HL-60 (cell line): Measurements from ENCODE around the gene STOX2.

Source experiments
- DNase-seq, 2 experiments: peaks; one replicate each; pipeline ENCODE4 v3.0.0-alpha.2; 2010 to 2020; ENCODE audit warnings: low read depth in 1 of 2, low spot score in 1 of 2
- H3K27ac ChIP-seq: fragments of 250-450 bp; sonication (Bioruptor Pico); replicated peaks from 2 replicates; pipeline ENCODE4 v1.5.1; 2020; ENCODE audit warnings: mild to moderate bottlenecking, moderate library complexity
- H3K27me3 ChIP-seq: fragments of 250-450 bp; sonication (Bioruptor Pico); 2 replicates; pipeline ENCODE4 v1.5.1; 2021; ENCODE audit warnings: mild to moderate bottlenecking, moderate library complexity; ENCODE audit not compliant: insufficient read depth, poor library complexity, severe bottlenecking
- H3K4me3 ChIP-seq: replicated peaks from 2 replicates; pipeline ENCODE4 v1.5.1; 2011; ENCODE audit warnings: mild to moderate bottlenecking, control low read depth, low read length; ENCODE audit not compliant: insufficient read depth
- GABPA ChIP-seq: IDR thresholded peaks from 2 replicates; pipeline ENCODE4 v1.6.1; 2012; ENCODE audit warnings: low read depth
- POLR2AphosphoS5 ChIP-seq: IDR thresholded peaks from 2 replicates; pipeline ENCODE4 v1.6.1; 2012; ENCODE audit warnings: low read depth
- SPI1 ChIP-seq: IDR thresholded peaks from 2 replicates; pipeline ENCODE4 v1.6.1; 2012; ENCODE audit warnings: low read depth, mild to moderate bottlenecking, borderline replicate concordance
- TF ChIP-seq, protein P1 (sequence below): IDR thresholded peaks from one replicate; pipeline ENCODE4 v1.5.1; 2011; ENCODE audit warnings: low read length, control low read depth, inconsistent platforms; ENCODE audit not compliant: insufficient read depth
- TF ChIP-seq, protein P2 (sequence below): IDR thresholded peaks from 2 replicates; pipeline ENCODE4 v1.6.1; 2012; ENCODE audit warnings: low read depth; ENCODE audit not compliant: insufficient replicate concordance

Gene STOX2

DNA sequence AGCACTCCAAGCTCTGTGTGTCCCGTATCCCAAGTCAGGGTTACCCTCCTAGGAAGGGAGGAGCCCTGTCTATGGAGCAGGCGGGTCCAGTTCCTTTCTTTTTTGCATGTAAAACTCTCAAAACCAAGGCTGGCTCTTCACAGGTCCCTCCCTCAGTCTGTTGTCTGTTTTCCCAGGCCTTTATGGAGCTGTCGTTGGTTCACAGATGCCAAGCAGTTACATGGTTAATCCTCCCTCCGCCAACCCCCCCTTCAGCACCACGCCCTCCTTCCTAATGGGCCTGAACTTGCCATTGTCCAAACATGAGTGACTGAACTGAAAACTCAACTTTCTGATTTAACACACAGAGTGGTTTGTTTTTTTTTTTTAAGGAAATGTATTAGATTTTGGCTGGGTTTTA, 148.3 kb downstream of the STOX2 start:
- Histone ChIP-seq H3K27ac (no peak overlapping the region), H3K4me3 (no peak overlapping the region), H3K27me3 (no peaks in the 10 kb centered on the region)
- no peak for DNase-seq
- TF ChIP-seq, protein P1, sequence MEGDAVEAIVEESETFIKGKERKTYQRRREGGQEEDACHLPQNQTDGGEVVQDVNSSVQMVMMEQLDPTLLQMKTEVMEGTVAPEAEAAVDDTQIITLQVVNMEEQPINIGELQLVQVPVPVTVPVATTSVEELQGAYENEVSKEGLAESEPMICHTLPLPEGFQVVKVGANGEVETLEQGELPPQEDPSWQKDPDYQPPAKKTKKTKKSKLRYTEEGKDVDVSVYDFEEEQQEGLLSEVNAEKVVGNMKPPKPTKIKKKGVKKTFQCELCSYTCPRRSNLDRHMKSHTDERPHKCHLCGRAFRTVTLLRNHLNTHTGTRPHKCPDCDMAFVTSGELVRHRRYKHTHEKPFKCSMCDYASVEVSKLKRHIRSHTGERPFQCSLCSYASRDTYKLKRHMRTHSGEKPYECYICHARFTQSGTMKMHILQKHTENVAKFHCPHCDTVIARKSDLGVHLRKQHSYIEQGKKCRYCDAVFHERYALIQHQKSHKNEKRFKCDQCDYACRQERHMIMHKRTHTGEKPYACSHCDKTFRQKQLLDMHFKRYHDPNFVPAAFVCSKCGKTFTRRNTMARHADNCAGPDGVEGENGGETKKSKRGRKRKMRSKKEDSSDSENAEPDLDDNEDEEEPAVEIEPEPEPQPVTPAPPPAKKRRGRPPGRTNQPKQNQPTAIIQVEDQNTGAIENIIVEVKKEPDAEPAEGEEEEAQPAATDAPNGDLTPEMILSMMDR: no peak
- TF ChIP-seq SPI1: no peak
- TF ChIP-seq, protein P2, sequence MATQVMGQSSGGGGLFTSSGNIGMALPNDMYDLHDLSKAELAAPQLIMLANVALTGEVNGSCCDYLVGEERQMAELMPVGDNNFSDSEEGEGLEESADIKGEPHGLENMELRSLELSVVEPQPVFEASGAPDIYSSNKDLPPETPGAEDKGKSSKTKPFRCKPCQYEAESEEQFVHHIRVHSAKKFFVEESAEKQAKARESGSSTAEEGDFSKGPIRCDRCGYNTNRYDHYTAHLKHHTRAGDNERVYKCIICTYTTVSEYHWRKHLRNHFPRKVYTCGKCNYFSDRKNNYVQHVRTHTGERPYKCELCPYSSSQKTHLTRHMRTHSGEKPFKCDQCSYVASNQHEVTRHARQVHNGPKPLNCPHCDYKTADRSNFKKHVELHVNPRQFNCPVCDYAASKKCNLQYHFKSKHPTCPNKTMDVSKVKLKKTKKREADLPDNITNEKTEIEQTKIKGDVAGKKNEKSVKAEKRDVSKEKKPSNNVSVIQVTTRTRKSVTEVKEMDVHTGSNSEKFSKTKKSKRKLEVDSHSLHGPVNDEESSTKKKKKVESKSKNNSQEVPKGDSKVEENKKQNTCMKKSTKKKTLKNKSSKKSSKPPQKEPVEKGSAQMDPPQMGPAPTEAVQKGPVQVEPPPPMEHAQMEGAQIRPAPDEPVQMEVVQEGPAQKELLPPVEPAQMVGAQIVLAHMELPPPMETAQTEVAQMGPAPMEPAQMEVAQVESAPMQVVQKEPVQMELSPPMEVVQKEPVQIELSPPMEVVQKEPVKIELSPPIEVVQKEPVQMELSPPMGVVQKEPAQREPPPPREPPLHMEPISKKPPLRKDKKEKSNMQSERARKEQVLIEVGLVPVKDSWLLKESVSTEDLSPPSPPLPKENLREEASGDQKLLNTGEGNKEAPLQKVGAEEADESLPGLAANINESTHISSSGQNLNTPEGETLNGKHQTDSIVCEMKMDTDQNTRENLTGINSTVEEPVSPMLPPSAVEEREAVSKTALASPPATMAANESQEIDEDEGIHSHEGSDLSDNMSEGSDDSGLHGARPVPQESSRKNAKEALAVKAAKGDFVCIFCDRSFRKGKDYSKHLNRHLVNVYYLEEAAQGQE: no peak
- no peak for TF ChIP-seq GABPA

DNA sequence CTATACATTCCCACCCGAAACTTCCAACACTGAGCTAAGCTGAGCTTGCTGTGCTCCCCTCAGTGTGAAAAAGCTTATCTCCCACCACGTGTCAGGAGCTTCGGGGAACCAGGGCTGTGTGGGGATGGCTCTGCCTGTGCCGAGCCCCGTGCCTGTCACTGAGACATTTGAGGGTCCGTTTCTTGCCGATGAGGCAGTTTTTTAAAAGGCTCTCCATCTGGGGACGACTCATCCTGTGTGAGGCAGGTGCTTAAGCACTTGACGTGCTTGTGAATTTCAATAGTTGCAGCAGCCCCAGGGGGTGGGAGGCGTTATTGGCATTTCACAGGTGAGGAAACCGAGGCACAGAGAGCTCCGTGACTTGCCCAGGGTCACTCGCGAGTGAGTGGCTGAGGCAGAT, 151.8 kb downstream of the STOX2 start:
- H3K27me3 ChIP-seq: no peaks in the 10 kb centered on the region
- DNase-seq: no peak
- TF ChIP-seq, protein P2: no peak
- TF ChIP-seq POLR2AphosphoS5 (no peak), GABPA (no peak), SPI1 (no peak)
- TF ChIP-seq, protein P1: no peak
- no peak overlapping the region for H3K27ac ChIP-seq
- H3K4me3 ChIP-seq: no peak overlapping the region

DNA sequence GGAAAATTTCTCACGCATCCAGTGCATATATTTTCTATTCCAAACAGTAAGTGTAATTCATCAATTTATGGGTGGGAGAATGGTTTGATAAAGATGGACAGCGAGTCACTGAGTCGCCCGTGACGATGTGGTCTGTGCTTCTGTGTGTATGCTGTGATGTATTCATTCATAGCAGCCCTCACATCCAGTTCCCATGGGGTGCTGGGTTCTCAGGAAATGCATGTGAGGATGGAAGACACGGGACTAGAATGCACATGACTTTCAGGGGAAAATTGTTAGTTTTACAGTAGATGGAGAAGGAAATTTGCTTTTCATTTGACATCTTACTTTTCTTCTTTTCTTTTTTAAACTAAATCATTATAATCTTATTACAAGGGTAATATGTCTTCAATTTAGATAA, 152.9 kb downstream of the STOX2 start:
- no peaks in the 10 kb centered on the region for H3K27me3 ChIP-seq
- no peak overlapping the region for H3K4me3 ChIP-seq
- no peak for DNase-seq
- no peak for TF ChIP-seq POLR2AphosphoS5
- TF ChIP-seq, protein P1: no peak
- TF ChIP-seq, protein P2: no peak
- TF ChIP-seq SPI1: no peak
- no peak for TF ChIP-seq GABPA
- H3K27ac ChIP-seq: no peak overlapping the region
